Astrocyte (in vitro differentiated cells and primary cell): ENCODE data around the gene AAR2. TPM values are rescaled to one million over a fixed set of nuclear protein-coding genes. Genes with fewer than 3 reads are reported as not detected.

Source experiments
- DNase-seq: peaks from one replicate; pipeline ENCODE4 v3.0.0-alpha.2; 2010; ENCODE audit warnings: low read depth
- FAIRE-seq: peaks from 2 replicates; lab custom pipeline; 2011; peaks lifted over from hg19 to GRCh38; lab: Jason Lieb, UNC
- H2AFZ ChIP-seq: 2 replicates; pipeline ENCODE4 v1.6.0; 2012; ENCODE audit warnings: low read depth, low read length, inconsistent platforms
- H3K27ac ChIP-seq: 2 replicates; pipeline ENCODE4 v1.5.1; 2011; ENCODE audit warnings: low read depth, low read length, inconsistent platforms
- H3K27me3 ChIP-seq: 2 replicates; pipeline ENCODE4 v1.6.0; 2011; ENCODE audit warnings: low read length, inconsistent platforms; ENCODE audit not compliant: insufficient read depth
- H3K36me3 ChIP-seq: 2 replicates; pipeline ENCODE4 v1.5.1; 2011; ENCODE audit warnings: low read length, inconsistent platforms; ENCODE audit not compliant: insufficient read depth
- H3K4me1 ChIP-seq: 2 replicates; pipeline ENCODE4 v1.5.1; 2011; ENCODE audit warnings: low read length, inconsistent platforms; ENCODE audit not compliant: insufficient read depth
- H3K4me2 ChIP-seq: 2 replicates; pipeline ENCODE4 v1.6.0; 2012; ENCODE audit warnings: low read length, inconsistent platforms
- H3K4me3 ChIP-seq: 2 replicates; pipeline ENCODE4 v1.5.1; 2011; ENCODE audit warnings: low read depth, mild to moderate bottlenecking, low read length, inconsistent platforms; ENCODE audit not compliant: insufficient read depth
- H3K79me2 ChIP-seq: 2 replicates; pipeline ENCODE4 v1.6.0; 2012; ENCODE audit warnings: mild to moderate bottlenecking, low read length, inconsistent platforms; ENCODE audit not compliant: insufficient read depth
- H3K9ac ChIP-seq: 2 replicates; pipeline ENCODE4 v1.6.0; 2012; ENCODE audit warnings: mild to moderate bottlenecking, low read length, inconsistent platforms
- H3K9me3 ChIP-seq: 2 replicates; pipeline ENCODE4 v1.5.1; 2012; ENCODE audit warnings: low read depth, mild to moderate bottlenecking, low read length, inconsistent platforms; ENCODE audit not compliant: insufficient read depth
- H4K20me1 ChIP-seq: 2 replicates; pipeline ENCODE4 v1.6.0; 2012; ENCODE audit warnings: low read length, inconsistent platforms; ENCODE audit not compliant: insufficient read depth
- H3K27ac Mint-ChIP-seq: one replicate; pipeline ENCODE4 v1.8.0; 2021; ENCODE audit warnings: mild to moderate bottlenecking, mixed read lengths; ENCODE audit not compliant: unreplicated experiment
- H3K27me3 Mint-ChIP-seq: one replicate; pipeline ENCODE4 v1.8.0; 2021; ENCODE audit warnings: low read depth, mixed read lengths; ENCODE audit not compliant: unreplicated experiment
- H3K36me3 Mint-ChIP-seq: one replicate; pipeline ENCODE4 v1.8.0; 2021; ENCODE audit warnings: low read depth, mixed read lengths; ENCODE audit not compliant: unreplicated experiment
- H3K4me1 Mint-ChIP-seq: one replicate; pipeline ENCODE4 v1.8.0; 2021; ENCODE audit warnings: low read depth, mixed read lengths; ENCODE audit not compliant: unreplicated experiment
- H3K4me3 Mint-ChIP-seq: one replicate; pipeline ENCODE4 v1.8.0; 2021; ENCODE audit warnings: mild to moderate bottlenecking, moderate library complexity, mixed read lengths; ENCODE audit not compliant: unreplicated experiment
- H3K9me3 Mint-ChIP-seq: one replicate; pipeline ENCODE4 v1.8.0; 2021; ENCODE audit warnings: mild to moderate bottlenecking, mixed read lengths; ENCODE audit not compliant: unreplicated experiment
- EZH2 ChIP-seq: IDR thresholded peaks from 2 replicates; pipeline ENCODE4 v1.6.1; 2012; ENCODE audit warnings: mild to moderate bottlenecking, low read length, inconsistent platforms; ENCODE audit not compliant: insufficient read depth
- total RNA-seq: library from RNA; stranded (reverse); gene quantifications from 2 replicates; pipeline ENCODE4 v1.2.1, GENCODE V29; 2021
- TF ChIP-seq, protein P1 (sequence below): IDR thresholded peaks from 2 replicates; pipeline ENCODE4 v1.5.1; 2011; ENCODE audit warnings: low read depth, mild to moderate bottlenecking, inconsistent platforms, low read length, moderate library complexity; ENCODE audit not compliant: insufficient read depth

AAR2 gene
- total RNA-seq, 1 donor from 2014 or later, result 21.7 TPM

- FAIRE-seq (no peak), DNase-seq (no peak)
- Histone ChIP-seq H4K20me1 (no peaks in the 10 kb centered on the region), H3K4me1 (no peaks in the 10 kb centered on the region), H3K9ac (no peak overlapping the region), H3K27ac (no peak overlapping the region), H3K36me3 (no peaks in the 10 kb centered on the region), H3K79me2 (no peaks in the 10 kb centered on the region), H2AFZ (no peak overlapping the region), H3K4me3 (no peak overlapping the region), H3K4me2 (no peak overlapping the region), H3K9me3 (no peaks in the 10 kb centered on the region), H3K27me3 (no peaks in the 10 kb centered on the region)
- peaks cover 15% of the 10 kb centered on the region for H3K36me3 Mint-ChIP-seq
- no peak for TF ChIP-seq EZH2
- TF ChIP-seq, protein P1, sequence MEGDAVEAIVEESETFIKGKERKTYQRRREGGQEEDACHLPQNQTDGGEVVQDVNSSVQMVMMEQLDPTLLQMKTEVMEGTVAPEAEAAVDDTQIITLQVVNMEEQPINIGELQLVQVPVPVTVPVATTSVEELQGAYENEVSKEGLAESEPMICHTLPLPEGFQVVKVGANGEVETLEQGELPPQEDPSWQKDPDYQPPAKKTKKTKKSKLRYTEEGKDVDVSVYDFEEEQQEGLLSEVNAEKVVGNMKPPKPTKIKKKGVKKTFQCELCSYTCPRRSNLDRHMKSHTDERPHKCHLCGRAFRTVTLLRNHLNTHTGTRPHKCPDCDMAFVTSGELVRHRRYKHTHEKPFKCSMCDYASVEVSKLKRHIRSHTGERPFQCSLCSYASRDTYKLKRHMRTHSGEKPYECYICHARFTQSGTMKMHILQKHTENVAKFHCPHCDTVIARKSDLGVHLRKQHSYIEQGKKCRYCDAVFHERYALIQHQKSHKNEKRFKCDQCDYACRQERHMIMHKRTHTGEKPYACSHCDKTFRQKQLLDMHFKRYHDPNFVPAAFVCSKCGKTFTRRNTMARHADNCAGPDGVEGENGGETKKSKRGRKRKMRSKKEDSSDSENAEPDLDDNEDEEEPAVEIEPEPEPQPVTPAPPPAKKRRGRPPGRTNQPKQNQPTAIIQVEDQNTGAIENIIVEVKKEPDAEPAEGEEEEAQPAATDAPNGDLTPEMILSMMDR, result no peak
- no peak overlapping the region for H3K4me3 Mint-ChIP-seq
- H3K27me3 Mint-ChIP-seq, result peaks cover 18% of the 10 kb centered on the region
- H3K27ac Mint-ChIP-seq, result no peak overlapping the region
- H3K9me3 Mint-ChIP-seq, result no peaks in the 10 kb centered on the region
- H3K4me1 Mint-ChIP-seq, result no peaks in the 10 kb centered on the region
Measured at GRCh38 chr20:36200451-36200850, 35.8 kb upstream of the AAR2 start.

- Histone ChIP-seq H3K4me1 (no peaks in the 10 kb centered on the region), H3K4me3 (no peak overlapping the region), H3K9ac (no peak overlapping the region), H3K79me2 (no peaks in the 10 kb centered on the region), H4K20me1 (no peaks in the 10 kb centered on the region), H3K27ac (no peak overlapping the region), H3K4me2 (no peak overlapping the region), H2AFZ (no peak overlapping the region), H3K9me3 (no peaks in the 10 kb centered on the region), H3K27me3 (no peaks in the 10 kb centered on the region), H3K36me3 (no peaks in the 10 kb centered on the region)
- peaks cover 15% of the 10 kb centered on the region for H3K36me3 Mint-ChIP-seq
- H3K9me3 Mint-ChIP-seq, result no peaks in the 10 kb centered on the region
- no peaks in the 10 kb centered on the region for H3K4me1 Mint-ChIP-seq
- H3K27ac Mint-ChIP-seq, result no peak overlapping the region
- TF ChIP-seq, protein P1, result no peak
- TF ChIP-seq EZH2, result no peak
- no peak for DNase-seq
- H3K27me3 Mint-ChIP-seq, result peaks cover 11% of the 10 kb centered on the region
- no peak overlapping the region for H3K4me3 Mint-ChIP-seq
- no peak for FAIRE-seq
Measured at GRCh38 chr20:36201198-36201597, 35.1 kb upstream of the AAR2 start.

GRCh38 chr20:36202891-36203338, 33.4 kb upstream of the AAR2 start:
- no peak overlapping the region for H3K4me3 Mint-ChIP-seq
- FAIRE-seq, result no peak
- H3K27me3 Mint-ChIP-seq, result peaks cover 7% of the 10 kb centered on the region

More at GRCh38 chr20:36202891-36203338, 33.4 kb upstream of the AAR2 start:
- Histone ChIP-seq H3K4me3 (no peak overlapping the region), H3K4me1 (no peaks in the 10 kb centered on the region), H3K9me3 (no peaks in the 10 kb centered on the region), H3K79me2 (no peaks in the 10 kb centered on the region), H3K27me3 (no peaks in the 10 kb centered on the region), H3K36me3 (no peaks in the 10 kb centered on the region), H3K9ac (no peak overlapping the region), H4K20me1 (no peaks in the 10 kb centered on the region), H3K4me2 (peak overlapping the region; percentile 37), H3K27ac (no peak overlapping the region), H2AFZ (no peak overlapping the region)
- Mint-ChIP-seq H3K36me3 (peaks cover 8% of the 10 kb centered on the region), H3K4me1 (no peaks in the 10 kb centered on the region), H3K9me3 (no peaks in the 10 kb centered on the region), H3K27ac (no peak overlapping the region)
- TF ChIP-seq, protein P1, result peak; percentile 89
- TF ChIP-seq EZH2, result no peak
- DNase-seq, result peak; percentile 8
